ENCODE data around the gene RNASET2. TPM values are rescaled to one million over a fixed set of nuclear protein-coding genes. Genes with fewer than 3 reads are reported as not detected.
A peak's percentile ranks its signal among the peaks of the same experiment; 100 is the strongest.

RNASET2 gene
- polyA plus RNA-seq, 3 donors from 2014 or later: 107 to 171 (median 131) TPM

DNA sequence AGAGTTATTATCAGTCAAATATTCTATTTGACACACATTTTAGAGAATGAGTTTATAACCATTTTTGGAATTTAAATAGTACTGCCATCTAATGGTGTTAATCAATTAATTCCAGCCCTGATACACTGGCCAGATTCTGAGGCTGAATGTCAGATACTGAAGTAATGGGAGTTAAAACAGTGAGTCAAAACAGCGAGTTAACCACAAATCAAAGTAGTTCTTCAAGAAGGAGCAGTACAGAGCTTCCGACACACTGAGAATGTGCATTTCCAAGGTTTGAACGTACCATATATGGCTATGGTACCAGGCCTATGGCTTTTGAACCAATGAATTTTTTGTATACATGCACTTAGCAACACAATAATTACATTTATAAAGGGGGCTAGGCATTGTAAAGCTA, 31.6 kb upstream of the RNASET2 start:
- Mint-ChIP-seq H3K4me3 (no peak overlapping the region), H3K4me1 (peaks cover 12 to 15% of the 10 kb centered on the region in 2 donors), H3K9me3 (no peaks in the 10 kb centered on the region), H3K27me3 (ENCODE audit: low read depth in 3 of 3) (no peaks in the 10 kb centered on the region), H3K27ac (no peak overlapping the region), H3K36me3 (peaks cover 0 to 10% (median 8%) of the 10 kb centered on the region in 3 donors)
- DNase-seq: no peak

DNA sequence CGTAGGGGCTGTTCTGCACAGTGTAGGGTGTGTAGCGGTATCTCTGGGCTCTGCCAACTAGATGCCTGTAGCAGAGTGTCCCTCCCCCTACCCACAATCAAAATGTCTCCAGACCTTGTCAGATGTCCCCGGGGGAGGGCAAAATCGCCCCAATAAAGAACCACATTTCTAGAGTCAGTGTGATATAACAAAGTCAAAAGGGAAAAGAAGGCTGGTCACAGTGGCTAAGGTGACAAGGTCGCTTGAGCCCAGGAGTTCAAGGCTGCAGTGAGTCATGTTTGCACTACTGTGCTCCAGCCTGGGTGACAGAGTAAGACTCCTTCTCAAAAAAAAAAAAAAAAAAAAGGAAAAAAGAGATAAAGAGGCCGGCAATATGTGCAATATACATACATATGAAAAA, 31.1 kb upstream of the RNASET2 start:
- peaks cover 0 to 14% (median 10%) of the 10 kb centered on the region in 3 donors for H3K36me3 Mint-ChIP-seq
- no peak for DNase-seq
- H3K27ac Mint-ChIP-seq: peak overlapping the region in 1 of 6 donors; percentile 84
- no peaks in the 10 kb centered on the region for H3K9me3 Mint-ChIP-seq
- H3K27me3 Mint-ChIP-seq (ENCODE audit: low read depth in 3 of 3): no peaks in the 10 kb centered on the region
- H3K4me1 Mint-ChIP-seq: peaks cover 12 to 15% of the 10 kb centered on the region in 2 donors
- no peak overlapping the region for H3K4me3 Mint-ChIP-seq

DNA sequence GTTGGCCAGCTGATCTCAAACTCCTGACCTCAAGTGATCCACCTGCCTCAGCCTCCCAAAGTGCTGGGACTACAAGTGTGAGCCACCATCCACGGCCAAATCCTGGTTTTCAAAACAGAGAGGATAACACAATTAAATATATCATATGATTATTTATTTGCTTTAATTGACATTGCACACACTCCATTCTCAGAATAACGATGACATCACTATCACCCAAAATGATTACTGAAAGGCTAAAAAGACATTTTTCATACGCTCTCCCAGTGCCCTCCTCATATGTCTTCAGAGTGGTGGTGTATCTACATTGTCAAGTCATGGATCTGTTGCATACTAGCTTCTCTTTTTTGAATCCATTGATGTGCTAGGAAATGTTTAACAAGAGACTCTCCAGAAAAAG, 24.4 kb upstream of the RNASET2 start:
- H3K9me3 Mint-ChIP-seq: no peaks in the 10 kb centered on the region
- H3K4me3 Mint-ChIP-seq: no peak overlapping the region
- peaks cover 0 to 4% of the 10 kb centered on the region in 2 donors for H3K4me1 Mint-ChIP-seq
- H3K27me3 Mint-ChIP-seq (ENCODE audit: low read depth in 3 of 3): no peaks in the 10 kb centered on the region
- no peak for DNase-seq
- peaks cover 4 to 17% (median 14%) of the 10 kb centered on the region in 3 donors for H3K36me3 Mint-ChIP-seq
- no peak overlapping the region for H3K27ac Mint-ChIP-seq

DNA sequence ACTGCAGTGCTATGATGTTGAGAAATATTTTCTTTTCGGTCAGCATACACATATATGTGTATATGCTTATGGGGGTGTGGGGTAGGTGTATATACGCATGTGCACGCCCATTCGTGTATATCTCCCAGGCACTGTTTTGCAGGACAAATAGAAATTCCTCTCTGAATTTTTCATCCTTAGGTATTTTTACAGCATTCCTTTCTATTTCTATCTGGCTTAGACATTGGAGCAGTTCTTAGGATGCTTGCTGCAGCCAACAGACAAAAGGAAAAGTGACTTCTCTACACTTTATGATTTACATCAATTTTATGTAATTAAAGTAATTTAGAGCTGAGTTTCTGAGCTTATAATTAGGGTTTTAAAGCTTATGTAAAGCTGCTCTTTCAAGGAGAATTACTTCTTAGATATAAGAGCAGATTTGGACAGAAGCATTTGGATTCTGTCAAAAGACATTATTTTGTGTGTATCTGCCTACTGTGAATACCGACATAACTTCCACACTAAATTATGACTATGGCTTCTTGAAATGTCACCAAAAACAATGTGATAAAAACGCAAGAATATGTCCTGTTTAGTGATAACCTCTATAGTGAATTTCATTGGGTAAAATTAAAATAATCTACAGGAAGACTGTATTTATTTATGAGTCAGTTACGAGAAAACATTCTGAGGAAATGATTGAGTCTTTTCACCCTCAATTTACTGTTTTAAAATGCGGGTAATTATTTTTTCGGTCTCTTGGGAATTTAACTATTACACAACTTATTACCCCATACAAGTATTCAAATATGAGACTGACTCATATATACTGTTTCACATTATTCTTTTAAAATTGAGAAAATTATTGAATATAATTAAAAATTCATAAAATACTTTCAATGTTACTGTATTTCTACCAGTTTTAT, 21.5 kb upstream of the RNASET2 start:
- Mint-ChIP-seq H3K27ac (no peak overlapping the region), H3K36me3 (peaks cover 4 to 7% (median 5%) of the 10 kb centered on the region in 3 donors), H3K27me3 (ENCODE audit: low read depth in 3 of 3) (no peaks in the 10 kb centered on the region), H3K4me3 (no peak overlapping the region), H3K9me3 (no peaks in the 10 kb centered on the region), H3K4me1 (no peaks in the 10 kb centered on the region)
- no peak for DNase-seq

DNA sequence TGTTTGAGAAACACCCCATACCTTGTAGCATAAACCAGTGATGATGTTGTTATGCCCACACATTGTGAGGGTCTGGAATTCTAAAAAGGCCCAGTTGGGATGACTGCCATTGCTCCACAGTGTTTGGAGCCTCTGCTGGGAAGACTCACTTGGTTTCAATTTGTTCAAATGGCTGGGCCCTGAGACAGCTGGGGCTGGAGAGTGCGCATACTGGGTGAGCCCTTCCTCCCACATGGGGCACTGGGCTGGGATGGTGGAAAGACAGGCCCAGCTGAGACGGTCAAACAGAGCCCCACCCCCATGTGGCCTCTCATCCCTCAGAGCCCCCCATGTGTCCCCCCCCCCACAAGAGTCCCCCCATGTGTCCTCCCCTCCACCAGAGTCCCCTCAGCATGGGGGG, 20.3 kb upstream of the RNASET2 start:
- Mint-ChIP-seq H3K36me3 (peaks cover 3 to 4% (median 3%) of the 10 kb centered on the region in 3 donors), H3K9me3 (no peaks in the 10 kb centered on the region), H3K4me1 (no peaks in the 10 kb centered on the region)

DNA sequence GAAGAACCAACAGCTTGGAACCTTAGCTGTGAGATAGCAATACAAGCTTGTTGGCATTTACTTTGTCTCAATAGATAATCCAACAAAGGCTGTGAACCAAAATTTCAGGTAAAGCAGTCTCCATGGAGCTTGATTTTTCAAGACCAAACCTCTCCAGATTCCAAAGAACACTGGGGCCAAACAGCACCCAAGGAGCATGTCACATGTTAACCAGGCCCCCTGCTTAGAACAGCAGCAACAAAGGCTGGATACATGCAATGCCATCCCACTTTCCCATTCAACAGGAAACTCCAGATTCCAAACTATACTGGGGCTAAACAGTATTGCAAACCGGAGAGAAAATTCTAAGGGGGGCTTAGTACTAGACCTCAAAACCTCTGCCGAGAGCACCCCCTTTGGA, 15.8 kb upstream of the RNASET2 start:
- Mint-ChIP-seq H3K4me1 (peaks cover 7 to 14% of the 10 kb centered on the region in 2 donors), H3K4me3 (no peak overlapping the region), H3K36me3 (peaks cover 0 to 11% (median under 1%) of the 10 kb centered on the region in 3 donors), H3K27ac (no peak overlapping the region), H3K27me3 (ENCODE audit: low read depth in 3 of 3) (peaks cover 0 to 1% (median 0%) of the 10 kb centered on the region in 3 donors), H3K9me3 (peaks cover 0 to 2% (median 0%) of the 10 kb centered on the region in 6 donors)
- DNase-seq: no peak

More for the DNA sequence above, 20.3 kb upstream of the RNASET2 start:
- Mint-ChIP-seq H3K27me3 (ENCODE audit: low read depth in 3 of 3) (no peaks in the 10 kb centered on the region), H3K4me3 (no peak overlapping the region), H3K27ac (no peak overlapping the region)
- no peak for DNase-seq

DNA sequence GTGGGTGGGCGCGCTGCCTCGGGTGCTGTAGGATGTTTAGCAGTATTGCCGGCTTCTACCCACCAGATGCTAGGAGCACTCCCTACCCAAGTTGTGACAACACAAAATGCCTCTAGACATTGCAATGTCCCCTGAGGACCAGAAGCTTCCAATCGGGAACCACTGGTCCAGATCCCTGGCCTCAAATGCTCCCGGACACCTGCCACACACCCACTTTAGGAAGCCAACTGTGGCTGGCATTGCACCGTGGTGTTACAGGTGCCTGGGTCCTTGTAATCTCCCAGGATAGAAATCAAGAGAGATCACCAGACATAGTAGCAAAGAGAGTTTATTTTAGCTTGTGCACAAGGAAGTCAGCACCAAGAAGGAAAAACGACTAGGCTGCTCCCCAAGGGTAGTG, 14.9 kb upstream of the RNASET2 start:
- H3K27ac Mint-ChIP-seq: no peak overlapping the region
- peaks cover 0 to 1% (median 0%) of the 10 kb centered on the region in 3 donors for H3K27me3 Mint-ChIP-seq (ENCODE audit: low read depth in 3 of 3)
- peaks cover 0 to 2% (median 0%) of the 10 kb centered on the region in 6 donors for H3K9me3 Mint-ChIP-seq
- peaks cover 7 to 14% of the 10 kb centered on the region in 2 donors for H3K4me1 Mint-ChIP-seq
- DNase-seq: no peak
- H3K36me3 Mint-ChIP-seq: peaks cover 0 to 14% (median 3%) of the 10 kb centered on the region in 3 donors
- H3K4me3 Mint-ChIP-seq: no peak overlapping the region

DNA sequence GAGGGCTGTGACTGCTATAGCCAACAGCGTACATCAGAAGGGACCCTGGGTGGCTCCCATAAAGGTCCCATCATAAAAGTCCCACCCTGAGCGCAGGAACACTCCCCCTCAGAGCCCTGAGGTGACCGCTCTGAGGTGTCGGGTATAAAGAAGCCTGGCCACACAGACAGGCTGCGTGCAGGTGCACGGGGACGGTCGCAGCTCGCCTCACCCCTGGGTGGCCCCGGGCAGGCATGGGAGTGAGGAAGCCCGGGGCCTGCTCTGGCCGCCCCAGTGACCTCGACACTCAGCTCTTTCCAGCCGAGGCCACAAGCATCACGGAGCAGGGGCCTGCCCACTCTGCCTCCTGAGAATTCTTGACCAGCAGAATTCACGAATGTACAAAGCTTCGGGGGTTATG, 14.4 kb upstream of the RNASET2 start:
- H3K27ac Mint-ChIP-seq: no peak overlapping the region
- DNase-seq: no peak
- H3K9me3 Mint-ChIP-seq: peaks cover 0 to 2% (median 0%) of the 10 kb centered on the region in 6 donors
- H3K4me3 Mint-ChIP-seq: no peak overlapping the region
- H3K27me3 Mint-ChIP-seq (ENCODE audit: low read depth in 3 of 3): peaks cover 0 to 1% (median 0%) of the 10 kb centered on the region in 3 donors
- H3K4me1 Mint-ChIP-seq: peaks cover 7 to 14% of the 10 kb centered on the region in 2 donors
- peaks cover 0 to 16% (median 3%) of the 10 kb centered on the region in 3 donors for H3K36me3 Mint-ChIP-seq

DNA sequence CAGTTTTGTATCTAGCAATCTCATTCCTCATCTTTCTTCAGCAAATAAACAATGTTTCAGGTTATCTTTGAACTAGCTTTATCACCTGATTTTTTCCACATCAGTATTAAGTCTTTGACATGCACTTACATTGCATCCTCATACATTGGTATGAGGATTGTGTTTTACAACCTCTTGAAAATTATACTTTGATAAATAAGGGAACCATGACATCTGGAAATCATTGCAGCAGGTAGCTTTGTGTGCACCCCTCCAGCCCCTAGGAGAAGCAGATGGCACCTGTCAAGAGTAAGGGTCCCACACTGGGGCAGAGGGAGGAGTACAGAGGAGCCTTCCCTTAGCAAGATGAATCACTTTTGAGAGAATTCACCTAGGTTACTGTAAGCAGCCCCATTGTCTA, 13.7 kb upstream of the RNASET2 start:
- peaks cover 0 to 16% (median 3%) of the 10 kb centered on the region in 3 donors for H3K36me3 Mint-ChIP-seq
- peaks cover 0 to 2% (median 0%) of the 10 kb centered on the region in 6 donors for H3K9me3 Mint-ChIP-seq
- peak overlapping the region in 1 of 6 donors; percentile 7 for H3K27ac Mint-ChIP-seq

DNA sequence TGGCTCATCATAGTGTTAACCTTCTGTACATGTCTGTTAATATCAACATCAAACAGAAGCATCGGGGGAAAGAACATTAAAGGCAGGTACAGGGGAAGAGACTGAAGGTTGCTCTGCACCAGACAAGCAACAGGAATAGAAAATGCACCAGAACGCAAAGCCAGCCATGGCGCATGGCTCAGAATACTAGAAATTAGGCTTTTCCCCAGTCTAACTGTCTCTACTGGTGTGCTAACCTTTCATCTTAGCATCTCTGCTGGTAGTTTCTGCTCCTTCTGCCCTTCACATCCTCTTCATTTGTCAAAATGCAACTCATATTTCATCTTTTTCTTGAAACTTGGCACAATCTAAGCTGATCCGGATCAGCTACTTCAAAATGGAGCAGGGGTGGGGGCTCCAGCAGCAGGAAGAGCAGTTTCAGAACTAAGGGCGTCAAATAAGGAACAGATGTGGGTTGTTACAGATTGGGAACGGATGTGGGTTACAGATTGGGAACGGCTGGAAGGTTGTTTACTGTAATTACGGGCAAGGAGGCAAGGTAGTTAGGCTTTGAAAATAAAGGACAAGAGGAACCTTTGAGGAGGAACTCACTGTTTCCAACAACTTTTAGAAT, 13.1 kb upstream of the RNASET2 start:
- H3K27me3 Mint-ChIP-seq (ENCODE audit: low read depth in 3 of 3): peaks cover 0 to 1% (median 0%) of the 10 kb centered on the region in 3 donors
- peak overlapping the region in 3 of 6 donors; percentile 8 to 51 (median 49) for H3K27ac Mint-ChIP-seq
- peak overlapping the region in 1 of 5 donors; percentile 24 for H3K4me3 Mint-ChIP-seq
- H3K36me3 Mint-ChIP-seq: peaks cover 0 to 16% (median 3%) of the 10 kb centered on the region in 3 donors
- DNase-seq: no peak
- H3K9me3 Mint-ChIP-seq: peaks cover 0 to 2% (median 0%) of the 10 kb centered on the region in 6 donors
- H3K4me1 Mint-ChIP-seq: peaks cover 7 to 14% of the 10 kb centered on the region in 2 donors

More for the DNA sequence above, 13.7 kb upstream of the RNASET2 start:
- Mint-ChIP-seq H3K4me1 (peaks cover 7 to 14% of the 10 kb centered on the region in 2 donors), H3K27me3 (ENCODE audit: low read depth in 3 of 3) (peaks cover 0 to 1% (median 0%) of the 10 kb centered on the region in 3 donors), H3K4me3 (no peak overlapping the region)
- no peak for DNase-seq

DNA sequence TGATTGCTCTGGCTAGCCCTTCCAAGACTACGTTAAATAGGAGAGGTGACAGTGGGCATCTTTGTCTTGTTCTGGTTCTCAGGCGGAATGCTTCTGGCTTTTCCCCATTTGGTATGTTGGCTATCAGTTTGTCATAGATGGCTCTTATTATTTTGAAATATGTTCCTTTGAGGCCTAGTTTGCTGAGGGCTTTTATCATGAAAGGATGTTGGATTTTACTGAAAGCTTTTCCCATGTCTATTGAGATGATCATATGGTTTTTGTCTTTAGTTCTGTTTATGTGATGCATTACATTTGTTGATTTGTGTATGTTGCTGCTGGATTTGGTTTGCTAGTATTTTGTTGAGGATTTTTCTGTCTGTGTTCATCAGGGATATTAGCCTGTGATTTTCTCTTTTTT, 9.9 kb upstream of the RNASET2 start:
- Mint-ChIP-seq H3K4me1 (peaks cover 7 to 14% of the 10 kb centered on the region in 2 donors), H3K4me3 (no peak overlapping the region), H3K9me3 (peaks cover 0 to 2% (median under 1%) of the 10 kb centered on the region in 6 donors), H3K36me3 (peaks cover 0 to 16% (median 3%) of the 10 kb centered on the region in 3 donors), H3K27me3 (ENCODE audit: low read depth in 3 of 3) (peaks cover 0 to 3% (median 1%) of the 10 kb centered on the region in 3 donors), H3K27ac (no peak overlapping the region)
- no peak for DNase-seq

DNA sequence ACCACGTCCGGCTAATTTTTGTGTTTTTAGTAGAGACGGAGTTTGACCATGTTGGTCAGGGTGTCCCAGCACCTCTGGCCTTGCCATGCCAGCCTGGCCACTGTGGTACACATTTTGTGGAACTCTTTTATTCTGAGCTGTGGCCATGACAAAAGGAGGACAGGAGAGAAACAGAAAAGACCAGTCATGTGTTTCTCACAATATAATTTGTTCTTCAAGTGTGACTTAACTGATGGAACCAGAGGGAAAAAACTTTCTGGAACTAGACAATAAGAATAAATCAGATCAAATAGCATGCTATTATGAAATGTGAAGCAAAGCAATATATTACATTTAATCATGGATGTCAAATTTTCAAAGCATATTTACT, 4.2 kb upstream of the RNASET2 start:
- Mint-ChIP-seq H3K4me3 (peak overlapping the region in 3 of 5 donors; percentile 21 to 93 (median 92)), H3K27me3 (ENCODE audit: low read depth in 3 of 3) (peaks cover 0 to 12% (median 10%) of the 10 kb centered on the region in 3 donors), H3K27ac (peak overlapping the region; percentile 91 to 99 (median 95)), H3K36me3 (no peaks in the 10 kb centered on the region), H3K4me1 (peaks cover 38% of the 10 kb centered on the region in 2 donors), H3K9me3 (peaks cover 0 to 2% (median 0%) of the 10 kb centered on the region in 6 donors)
- no peak for DNase-seq

DNA sequence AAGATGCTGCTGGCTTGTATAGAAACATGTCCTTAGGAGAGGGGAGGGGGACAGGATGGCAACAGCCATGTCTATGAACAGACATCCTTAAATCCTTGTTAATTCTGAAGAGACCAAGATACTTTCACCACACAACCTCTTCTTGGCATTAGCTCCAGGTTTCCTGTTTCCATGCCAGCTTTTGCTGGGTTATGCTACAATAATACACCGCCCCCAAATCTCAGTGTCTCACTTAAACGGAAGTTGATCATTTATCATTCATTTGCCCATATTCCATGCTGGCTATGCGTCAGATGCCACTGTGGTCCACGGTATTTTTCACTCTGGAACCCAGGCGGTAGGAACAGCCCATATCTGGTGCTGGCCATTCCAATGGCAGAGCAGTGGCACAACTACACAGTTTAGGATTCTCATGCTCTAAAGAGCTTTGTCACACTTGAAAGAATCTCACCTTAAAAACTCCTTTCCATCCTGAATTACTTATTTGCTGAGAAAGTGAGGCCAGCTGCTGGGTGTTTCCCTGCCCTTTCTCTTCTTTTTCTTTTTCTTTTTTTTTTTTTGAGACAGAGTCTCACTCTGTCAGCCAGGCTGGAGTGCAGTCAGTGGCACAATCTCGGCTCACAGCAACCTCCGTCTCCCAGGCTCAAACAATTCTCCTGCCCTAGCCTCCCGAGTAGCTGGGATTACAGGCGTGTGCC, 3.7 kb upstream of the RNASET2 start:
- Mint-ChIP-seq H3K27me3 (ENCODE audit: low read depth in 3 of 3) (peaks cover 0 to 17% (median 13%) of the 10 kb centered on the region in 3 donors), H3K27ac (peak overlapping the region; percentile 91 to 99 (median 95)), H3K4me1 (peaks cover 43% of the 10 kb centered on the region in 2 donors), H3K36me3 (peaks cover 0 to 3% (median 0%) of the 10 kb centered on the region in 3 donors), H3K4me3 (peak overlapping the region; percentile 89 to 96 (median 92)), H3K9me3 (peaks cover 0 to 2% (median 0%) of the 10 kb centered on the region in 6 donors)
- DNase-seq: no peak
